ENCODE measurements around the gene PCID2. TPM values are rescaled to one million over a fixed set of nuclear protein-coding genes. Genes with fewer than 3 reads are reported as not detected.

The PCID2 gene
- total and polyA plus RNA-seq, 2 experiments from 2014 or later = 79.6 to 107 TPM

DNA sequence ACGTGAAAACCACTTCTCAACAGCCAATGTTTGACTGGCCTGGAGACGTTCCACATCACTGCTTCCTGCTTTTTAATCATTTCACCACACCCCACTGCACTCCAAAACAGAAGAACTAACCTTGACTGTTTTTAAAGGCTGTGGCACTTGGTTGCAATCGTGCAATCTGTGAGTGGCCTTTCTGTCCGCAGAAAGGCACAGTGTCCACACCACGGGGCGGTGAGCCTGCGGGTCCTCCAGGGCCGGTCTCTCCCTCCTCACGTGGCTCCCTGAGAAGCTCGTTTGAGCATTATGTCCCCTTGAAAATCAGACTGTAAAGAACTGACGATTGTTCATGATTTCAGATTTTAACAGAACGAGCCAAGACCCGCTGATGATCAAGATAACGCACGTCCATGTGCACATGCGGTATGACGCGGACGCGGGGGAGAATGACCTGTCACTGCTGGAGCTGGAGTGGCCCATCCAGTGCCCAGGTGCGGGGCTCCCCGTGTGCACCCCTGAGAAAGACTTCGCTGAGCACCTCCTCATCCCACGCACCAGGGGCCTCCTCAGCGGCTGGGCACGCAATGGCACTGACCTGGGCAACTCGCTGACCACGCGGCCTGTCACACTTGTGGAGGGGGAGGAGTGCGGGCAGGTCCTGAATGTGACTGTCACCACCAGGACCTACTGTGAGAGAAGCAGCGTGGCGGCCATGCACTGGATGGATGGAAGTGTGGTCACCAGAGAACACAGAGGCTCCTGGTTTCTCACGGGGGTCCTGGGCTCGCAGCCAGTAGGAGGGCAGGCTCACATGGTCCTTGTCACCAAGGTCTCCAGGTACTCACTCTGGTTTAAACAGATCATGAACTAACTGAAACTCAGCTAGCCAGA, 37.0 kb downstream of the PCID2 start:
- Histone ChIP-seq H2AFZ (no peak overlapping the region), H3K4me2 (no peak overlapping the region), H3K36me3 (ENCODE audit: insufficient read depth) (no peaks in the 10 kb centered on the region), H3K27ac (ENCODE audit: low read depth) (no peak overlapping the region), H3K9me2 (ENCODE audit: insufficient read depth) (no peaks in the 10 kb centered on the region), H3K79me2 (replicated peaks; ENCODE audit: insufficient read depth) (no peaks in the 10 kb centered on the region), H3K4me3 (no peak overlapping the region), H4K20me1 (replicated peaks; ENCODE audit: insufficient read depth) (no peaks in the 10 kb centered on the region; the same call in 1 of the 2 replicates), H3K4me1 (ENCODE audit: insufficient read depth) (no peaks in the 10 kb centered on the region), H3K27me3 (ENCODE audit: insufficient read depth) (no peaks in the 10 kb centered on the region), H3F3A (replicated peaks; ENCODE audit: low read depth) (no peaks in the 10 kb centered on the region)
- Mint-ChIP-seq H3K4me1 (peaks cover 2% of the 10 kb centered on the region; the same call in 2 of the 3 replicates), H3K27ac (no peak overlapping the region), H3K9me3 (no peaks in the 10 kb centered on the region), H3K36me3 (ENCODE audit: low read depth) (peaks cover 44% of the 10 kb centered on the region), H3K4me3 (no peak overlapping the region), H3K27me3 (ENCODE audit: insufficient read depth, low read depth, poor library complexity) (peaks cover 6% of the 10 kb centered on the region)
- TF ChIP-seq, protein P1, sequence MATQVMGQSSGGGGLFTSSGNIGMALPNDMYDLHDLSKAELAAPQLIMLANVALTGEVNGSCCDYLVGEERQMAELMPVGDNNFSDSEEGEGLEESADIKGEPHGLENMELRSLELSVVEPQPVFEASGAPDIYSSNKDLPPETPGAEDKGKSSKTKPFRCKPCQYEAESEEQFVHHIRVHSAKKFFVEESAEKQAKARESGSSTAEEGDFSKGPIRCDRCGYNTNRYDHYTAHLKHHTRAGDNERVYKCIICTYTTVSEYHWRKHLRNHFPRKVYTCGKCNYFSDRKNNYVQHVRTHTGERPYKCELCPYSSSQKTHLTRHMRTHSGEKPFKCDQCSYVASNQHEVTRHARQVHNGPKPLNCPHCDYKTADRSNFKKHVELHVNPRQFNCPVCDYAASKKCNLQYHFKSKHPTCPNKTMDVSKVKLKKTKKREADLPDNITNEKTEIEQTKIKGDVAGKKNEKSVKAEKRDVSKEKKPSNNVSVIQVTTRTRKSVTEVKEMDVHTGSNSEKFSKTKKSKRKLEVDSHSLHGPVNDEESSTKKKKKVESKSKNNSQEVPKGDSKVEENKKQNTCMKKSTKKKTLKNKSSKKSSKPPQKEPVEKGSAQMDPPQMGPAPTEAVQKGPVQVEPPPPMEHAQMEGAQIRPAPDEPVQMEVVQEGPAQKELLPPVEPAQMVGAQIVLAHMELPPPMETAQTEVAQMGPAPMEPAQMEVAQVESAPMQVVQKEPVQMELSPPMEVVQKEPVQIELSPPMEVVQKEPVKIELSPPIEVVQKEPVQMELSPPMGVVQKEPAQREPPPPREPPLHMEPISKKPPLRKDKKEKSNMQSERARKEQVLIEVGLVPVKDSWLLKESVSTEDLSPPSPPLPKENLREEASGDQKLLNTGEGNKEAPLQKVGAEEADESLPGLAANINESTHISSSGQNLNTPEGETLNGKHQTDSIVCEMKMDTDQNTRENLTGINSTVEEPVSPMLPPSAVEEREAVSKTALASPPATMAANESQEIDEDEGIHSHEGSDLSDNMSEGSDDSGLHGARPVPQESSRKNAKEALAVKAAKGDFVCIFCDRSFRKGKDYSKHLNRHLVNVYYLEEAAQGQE (IDR thresholded peaks at IDR 0.05; ENCODE audit: unreplicated experiment) = no peak
- TF ChIP-seq, protein P2, sequence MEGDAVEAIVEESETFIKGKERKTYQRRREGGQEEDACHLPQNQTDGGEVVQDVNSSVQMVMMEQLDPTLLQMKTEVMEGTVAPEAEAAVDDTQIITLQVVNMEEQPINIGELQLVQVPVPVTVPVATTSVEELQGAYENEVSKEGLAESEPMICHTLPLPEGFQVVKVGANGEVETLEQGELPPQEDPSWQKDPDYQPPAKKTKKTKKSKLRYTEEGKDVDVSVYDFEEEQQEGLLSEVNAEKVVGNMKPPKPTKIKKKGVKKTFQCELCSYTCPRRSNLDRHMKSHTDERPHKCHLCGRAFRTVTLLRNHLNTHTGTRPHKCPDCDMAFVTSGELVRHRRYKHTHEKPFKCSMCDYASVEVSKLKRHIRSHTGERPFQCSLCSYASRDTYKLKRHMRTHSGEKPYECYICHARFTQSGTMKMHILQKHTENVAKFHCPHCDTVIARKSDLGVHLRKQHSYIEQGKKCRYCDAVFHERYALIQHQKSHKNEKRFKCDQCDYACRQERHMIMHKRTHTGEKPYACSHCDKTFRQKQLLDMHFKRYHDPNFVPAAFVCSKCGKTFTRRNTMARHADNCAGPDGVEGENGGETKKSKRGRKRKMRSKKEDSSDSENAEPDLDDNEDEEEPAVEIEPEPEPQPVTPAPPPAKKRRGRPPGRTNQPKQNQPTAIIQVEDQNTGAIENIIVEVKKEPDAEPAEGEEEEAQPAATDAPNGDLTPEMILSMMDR (conservative IDR thresholded peaks at IDR 0.05; ENCODE audit: low read depth in 2 of 2) = no peak
- TF ChIP-seq, protein P3, sequence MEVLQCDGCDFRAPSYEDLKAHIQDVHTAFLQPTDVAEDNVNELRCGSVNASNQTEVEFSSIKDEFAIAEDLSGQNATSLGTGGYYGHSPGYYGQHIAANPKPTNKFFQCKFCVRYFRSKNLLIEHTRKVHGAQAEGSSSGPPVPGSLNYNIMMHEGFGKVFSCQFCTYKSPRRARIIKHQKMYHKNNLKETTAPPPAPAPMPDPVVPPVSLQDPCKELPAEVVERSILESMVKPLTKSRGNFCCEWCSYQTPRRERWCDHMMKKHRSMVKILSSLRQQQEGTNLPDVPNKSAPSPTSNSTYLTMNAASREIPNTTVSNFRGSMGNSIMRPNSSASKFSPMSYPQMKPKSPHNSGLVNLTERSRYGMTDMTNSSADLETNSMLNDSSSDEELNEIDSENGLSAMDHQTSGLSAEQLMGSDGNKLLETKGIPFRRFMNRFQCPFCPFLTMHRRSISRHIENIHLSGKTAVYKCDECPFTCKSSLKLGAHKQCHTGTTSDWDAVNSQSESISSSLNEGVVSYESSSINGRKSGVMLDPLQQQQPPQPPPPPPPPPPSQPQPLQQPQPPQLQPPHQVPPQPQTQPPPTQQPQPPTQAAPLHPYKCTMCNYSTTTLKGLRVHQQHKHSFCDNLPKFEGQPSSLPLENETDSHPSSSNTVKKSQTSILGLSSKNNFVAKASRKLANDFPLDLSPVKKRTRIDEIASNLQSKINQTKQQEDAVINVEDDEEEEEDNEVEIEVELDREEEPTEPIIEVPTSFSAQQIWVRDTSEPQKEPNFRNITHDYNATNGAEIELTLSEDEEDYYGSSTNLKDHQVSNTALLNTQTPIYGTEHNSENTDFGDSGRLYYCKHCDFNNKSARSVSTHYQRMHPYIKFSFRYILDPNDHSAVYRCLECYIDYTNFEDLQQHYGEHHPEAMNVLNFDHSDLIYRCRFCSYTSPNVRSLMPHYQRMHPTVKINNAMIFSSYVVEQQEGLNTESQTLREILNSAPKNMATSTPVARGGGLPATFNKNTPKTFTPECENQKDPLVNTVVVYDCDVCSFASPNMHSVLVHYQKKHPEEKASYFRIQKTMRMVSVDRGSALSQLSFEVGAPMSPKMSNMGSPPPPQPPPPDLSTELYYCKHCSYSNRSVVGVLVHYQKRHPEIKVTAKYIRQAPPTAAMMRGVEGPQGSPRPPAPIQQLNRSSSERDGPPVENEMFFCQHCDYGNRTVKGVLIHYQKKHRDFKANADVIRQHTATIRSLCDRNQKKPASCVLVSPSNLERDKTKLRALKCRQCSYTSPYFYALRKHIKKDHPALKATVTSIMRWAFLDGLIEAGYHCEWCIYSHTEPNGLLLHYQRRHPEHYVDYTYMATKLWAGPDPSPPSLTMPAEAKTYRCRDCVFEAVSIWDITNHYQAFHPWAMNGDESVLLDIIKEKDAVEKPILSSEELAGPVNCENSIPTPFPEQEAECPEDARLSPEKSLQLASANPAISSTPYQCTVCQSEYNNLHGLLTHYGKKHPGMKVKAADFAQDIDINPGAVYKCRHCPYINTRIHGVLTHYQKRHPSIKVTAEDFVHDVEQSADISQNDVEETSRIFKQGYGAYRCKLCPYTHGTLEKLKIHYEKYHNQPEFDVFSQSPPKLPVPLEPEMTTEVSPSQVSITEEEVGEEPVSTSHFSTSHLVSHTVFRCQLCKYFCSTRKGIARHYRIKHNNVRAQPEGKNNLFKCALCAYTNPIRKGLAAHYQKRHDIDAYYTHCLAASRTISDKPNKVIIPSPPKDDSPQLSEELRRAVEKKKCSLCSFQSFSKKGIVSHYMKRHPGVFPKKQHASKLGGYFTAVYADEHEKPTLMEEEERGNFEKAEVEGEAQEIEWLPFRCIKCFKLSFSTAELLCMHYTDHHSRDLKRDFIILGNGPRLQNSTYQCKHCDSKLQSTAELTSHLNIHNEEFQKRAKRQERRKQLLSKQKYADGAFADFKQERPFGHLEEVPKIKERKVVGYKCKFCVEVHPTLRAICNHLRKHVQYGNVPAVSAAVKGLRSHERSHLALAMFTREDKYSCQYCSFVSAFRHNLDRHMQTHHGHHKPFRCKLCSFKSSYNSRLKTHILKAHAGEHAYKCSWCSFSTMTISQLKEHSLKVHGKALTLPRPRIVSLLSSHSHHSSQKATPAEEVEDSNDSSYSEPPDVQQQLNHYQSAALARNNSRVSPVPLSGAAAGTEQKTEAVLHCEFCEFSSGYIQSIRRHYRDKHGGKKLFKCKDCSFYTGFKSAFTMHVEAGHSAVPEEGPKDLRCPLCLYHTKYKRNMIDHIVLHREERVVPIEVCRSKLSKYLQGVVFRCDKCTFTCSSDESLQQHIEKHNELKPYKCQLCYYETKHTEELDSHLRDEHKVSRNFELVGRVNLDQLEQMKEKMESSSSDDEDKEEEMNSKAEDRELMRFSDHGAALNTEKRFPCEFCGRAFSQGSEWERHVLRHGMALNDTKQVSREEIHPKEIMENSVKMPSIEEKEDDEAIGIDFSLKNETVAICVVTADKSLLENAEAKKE (CRISPR knock-in tag; IDR thresholded peaks at IDR 0.05) = no peak
- TF ChIP-seq NANOG (IDR thresholded peaks at IDR 0.05; ENCODE audit: borderline replicate concordance) (no peak), CREB1 (CRISPR knock-in tag; IDR thresholded peaks at IDR 0.05; ENCODE audit: low read depth) (no peak), ZNF331 (CRISPR knock-in tag; IDR thresholded peaks at IDR 0.05; ENCODE audit: low read depth) (no peak), JUNB (IDR thresholded peaks at IDR 0.05; ENCODE audit: unreplicated experiment) (no peak)
- TF ChIP-seq, protein P4, sequence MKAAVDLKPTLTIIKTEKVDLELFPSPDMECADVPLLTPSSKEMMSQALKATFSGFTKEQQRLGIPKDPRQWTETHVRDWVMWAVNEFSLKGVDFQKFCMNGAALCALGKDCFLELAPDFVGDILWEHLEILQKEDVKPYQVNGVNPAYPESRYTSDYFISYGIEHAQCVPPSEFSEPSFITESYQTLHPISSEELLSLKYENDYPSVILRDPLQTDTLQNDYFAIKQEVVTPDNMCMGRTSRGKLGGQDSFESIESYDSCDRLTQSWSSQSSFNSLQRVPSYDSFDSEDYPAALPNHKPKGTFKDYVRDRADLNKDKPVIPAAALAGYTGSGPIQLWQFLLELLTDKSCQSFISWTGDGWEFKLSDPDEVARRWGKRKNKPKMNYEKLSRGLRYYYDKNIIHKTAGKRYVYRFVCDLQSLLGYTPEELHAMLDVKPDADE (IDR thresholded peaks at IDR 0.05) = no peak
- no peak for ATAC-seq
- DNase-seq (ENCODE audit: low spot score) = no peak
